GM21367 (cell line): ENCODE measurements around the gene RFX4.

ENCODE experiments used
- ATAC-seq: cut with Tn5 transposase; IDR thresholded peaks from one replicate; pipeline ENCODE4 v1.9.1; 2021; ENCODE audit not compliant: unreplicated experiment

RFX4 gene

DNA sequence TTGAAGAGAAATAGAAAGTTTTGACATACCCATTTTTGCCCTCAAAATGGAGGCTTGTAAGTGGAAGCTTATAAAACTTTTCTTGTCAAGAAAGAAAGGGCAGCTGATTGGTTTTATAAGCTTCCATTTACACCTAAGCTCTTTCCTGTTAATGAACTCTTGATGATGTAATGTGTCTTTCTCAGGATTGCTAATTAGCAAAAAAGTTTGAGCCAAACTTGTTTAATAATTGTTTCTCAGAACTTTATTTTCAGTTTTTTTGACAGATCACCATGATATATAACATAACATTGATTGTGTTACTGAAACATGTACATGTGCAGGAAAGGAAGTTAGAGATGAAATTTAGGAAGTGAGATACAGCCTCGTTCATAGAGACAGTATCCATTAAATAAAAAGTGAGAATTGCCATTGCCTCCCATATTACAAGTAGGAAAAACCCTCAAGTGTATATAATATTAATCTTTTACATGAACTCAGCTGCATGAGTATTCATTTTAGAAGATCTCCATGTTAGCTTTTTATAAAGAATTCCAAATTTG lies 218.4 kb downstream of the RFX4 start:
- ATAC-seq: no peak

DNA sequence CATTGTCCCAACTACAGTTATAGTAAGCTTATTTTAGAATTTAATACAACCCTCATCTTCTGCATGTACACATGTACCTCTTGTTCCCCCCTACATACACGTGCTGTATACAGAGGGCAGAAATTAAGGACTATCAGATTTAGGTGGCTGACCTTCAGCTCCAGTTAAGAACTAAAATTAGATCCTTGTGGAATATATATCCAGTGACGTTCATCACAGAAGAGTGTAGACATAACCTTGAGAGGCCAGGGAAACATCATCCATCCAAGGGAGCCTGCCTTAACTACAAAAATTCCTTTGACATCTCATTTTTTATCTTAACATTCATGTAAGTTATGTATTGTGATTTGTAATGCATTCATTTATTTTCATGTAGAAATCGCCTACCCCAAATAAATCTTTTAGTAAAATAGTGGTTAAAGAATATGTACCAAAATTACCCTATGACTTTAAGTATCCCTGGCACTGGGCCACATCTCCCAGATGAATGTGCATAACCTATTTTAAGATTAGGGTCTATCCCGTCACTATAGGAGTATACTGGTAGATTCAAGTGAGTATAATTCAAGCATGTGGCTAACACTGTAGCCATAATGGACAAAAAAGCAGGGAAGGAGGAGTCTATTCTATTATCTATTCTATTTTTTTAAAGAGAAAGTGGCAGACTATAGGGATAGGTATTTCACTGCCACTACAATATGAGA lies 219.2 kb downstream of the RFX4 start:
- ATAC-seq: no peak

DNA sequence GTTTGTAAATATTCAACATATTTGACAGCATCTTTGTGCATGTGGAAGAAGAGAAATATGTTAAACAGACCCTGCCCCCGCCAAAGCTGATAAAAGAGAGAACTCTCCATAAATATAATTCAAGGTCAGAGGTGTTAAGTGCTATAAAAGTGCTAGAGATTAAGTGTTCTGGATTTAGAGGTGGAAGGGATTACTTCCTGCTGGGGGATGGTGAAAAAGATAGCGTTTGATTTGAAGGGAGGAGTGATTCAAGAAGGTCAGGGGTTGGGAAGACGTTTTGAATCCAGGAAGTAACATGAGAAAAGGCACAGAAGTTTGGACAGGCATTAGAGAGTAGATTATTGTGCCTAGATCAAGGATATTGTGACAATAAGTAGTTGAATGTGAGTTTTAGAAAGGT lies 221.9 kb downstream of the RFX4 start:
- no peak for ATAC-seq
